NCI-H1105 (cell line): ENCODE results near the gene SELENOM.

ENCODE experiments used
- DNase-seq: peaks from one replicate; lab custom pipeline; 2025; lab: John Stamatoyannopoulos, UW

Gene SELENOM

GRCh38 chr22:31091106-31091975 lies 16.0 kb downstream of the SELENOM start:
- DNase-seq: no peak

GRCh38 chr22:31090217-31091085 lies 16.9 kb downstream of the SELENOM start:
- DNase-seq: no peak

GRCh38 chr22:31089160-31090100 lies 17.9 kb downstream of the SELENOM start:
- peak; percentile 31 for DNase-seq

DNA sequence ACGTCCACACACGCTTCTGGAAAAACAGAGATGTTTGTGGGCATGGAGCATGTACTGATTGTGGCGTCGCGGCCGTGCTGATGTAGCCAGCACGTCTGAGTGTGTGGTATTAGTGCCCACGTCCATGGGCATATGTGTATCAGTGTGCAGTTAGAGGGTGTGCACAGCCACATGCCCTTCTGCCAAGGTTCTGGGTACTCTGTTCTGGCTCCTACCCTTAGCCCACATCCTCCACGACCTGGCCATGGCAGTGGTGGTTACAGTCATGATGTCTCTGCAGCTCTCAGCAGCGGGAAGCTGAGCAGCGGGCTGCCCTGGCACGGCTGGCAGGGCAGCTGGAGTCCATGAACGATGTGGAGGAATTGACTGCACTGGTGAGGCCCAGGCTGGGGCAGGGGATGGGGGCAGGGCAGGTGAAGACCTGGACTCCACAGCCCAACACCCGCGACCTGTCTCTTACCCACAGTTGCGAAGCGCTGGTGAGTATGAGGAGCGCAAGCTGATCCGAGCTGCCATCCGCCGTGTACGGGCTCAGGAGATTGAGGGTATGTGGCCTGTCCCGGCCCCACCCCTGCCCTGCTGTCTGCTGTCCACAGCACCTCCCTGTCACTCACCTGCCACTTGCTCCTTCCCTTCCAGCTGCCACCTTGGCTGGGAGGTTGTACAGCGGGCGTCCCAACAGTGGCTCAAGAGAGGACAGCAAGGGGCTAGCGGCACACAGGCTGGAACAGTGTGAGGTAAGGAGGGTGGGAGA lies 19.0 kb downstream of the SELENOM start:
- no peak for DNase-seq

- DNase-seq: no peak
These were observed 19.6 kb downstream of the SELENOM start for GRCh38 chr22:31087744-31088215.

DNA sequence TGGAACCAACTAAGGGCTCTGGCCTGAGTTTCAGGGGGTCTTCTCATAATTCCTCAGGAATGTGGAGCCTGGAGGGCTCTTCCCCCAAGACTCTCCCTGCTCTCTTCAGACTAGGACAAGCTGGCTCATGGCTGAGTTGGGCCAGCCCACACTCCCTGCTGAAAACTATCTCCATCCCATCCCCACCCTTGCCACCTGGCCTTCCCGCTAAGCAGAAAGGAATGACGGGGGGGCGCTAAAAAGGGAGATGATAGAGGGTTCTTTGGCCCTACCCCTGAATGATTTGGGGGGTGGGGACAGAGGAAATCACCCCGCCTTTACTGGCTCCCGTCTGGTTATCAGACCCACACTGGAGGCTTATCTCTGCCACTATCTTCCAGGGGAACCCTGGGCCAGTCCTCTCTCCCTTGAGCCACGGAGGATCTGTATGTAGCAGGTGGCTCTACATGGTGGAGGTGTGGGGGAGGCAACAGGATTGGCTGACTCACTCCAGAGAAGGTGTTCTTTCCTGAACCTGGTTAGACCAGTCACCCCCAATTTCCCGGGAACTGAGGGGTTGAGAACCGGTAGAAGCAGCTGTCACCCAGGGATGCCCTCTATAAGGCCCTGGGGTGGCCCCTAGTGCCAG lies 20.6 kb downstream of the SELENOM start:
- no peak for DNase-seq

- no peak for DNase-seq
These were observed 21.4 kb downstream of the SELENOM start for GRCh38 chr22:31085928-31086327.

GRCh38 chr22:31085493-31085824 lies 21.9 kb downstream of the SELENOM start:
- DNase-seq: no peak

DNA sequence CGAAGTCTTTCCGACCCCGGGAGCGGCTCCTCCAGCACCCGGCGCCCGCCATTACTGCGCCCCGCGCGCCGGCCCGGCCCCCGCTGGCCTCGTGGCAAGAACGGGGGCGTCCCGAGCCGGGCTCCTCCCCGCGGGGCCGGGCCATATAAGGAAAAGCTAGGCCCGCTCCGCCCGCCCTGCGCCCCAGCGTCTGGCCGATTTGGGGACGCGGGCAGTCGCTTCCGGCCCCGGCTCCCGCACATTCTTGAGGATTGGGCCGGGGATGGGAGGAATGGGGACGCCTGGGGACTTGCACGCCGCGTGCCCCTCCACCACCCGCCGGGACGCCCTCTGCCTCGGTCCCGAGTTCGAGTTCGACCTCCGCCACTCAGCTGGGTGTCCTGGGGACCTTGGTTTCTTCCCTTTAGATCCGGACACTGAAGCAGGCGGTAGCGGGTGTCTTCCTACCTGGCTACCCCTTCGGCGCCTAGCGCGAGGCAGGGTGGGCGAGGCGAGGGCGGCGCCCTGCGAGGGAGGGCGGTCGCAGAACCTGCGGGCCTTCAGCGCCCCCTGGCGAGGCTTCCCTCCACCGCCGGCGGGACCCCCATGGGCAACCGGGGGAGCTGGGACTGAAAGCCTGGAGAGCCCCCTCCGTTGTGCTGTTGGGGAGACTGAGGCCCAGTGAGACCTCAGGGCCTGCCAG lies 22.4 kb downstream of the SELENOM start:
- peak; percentile 43 for DNase-seq

DNA sequence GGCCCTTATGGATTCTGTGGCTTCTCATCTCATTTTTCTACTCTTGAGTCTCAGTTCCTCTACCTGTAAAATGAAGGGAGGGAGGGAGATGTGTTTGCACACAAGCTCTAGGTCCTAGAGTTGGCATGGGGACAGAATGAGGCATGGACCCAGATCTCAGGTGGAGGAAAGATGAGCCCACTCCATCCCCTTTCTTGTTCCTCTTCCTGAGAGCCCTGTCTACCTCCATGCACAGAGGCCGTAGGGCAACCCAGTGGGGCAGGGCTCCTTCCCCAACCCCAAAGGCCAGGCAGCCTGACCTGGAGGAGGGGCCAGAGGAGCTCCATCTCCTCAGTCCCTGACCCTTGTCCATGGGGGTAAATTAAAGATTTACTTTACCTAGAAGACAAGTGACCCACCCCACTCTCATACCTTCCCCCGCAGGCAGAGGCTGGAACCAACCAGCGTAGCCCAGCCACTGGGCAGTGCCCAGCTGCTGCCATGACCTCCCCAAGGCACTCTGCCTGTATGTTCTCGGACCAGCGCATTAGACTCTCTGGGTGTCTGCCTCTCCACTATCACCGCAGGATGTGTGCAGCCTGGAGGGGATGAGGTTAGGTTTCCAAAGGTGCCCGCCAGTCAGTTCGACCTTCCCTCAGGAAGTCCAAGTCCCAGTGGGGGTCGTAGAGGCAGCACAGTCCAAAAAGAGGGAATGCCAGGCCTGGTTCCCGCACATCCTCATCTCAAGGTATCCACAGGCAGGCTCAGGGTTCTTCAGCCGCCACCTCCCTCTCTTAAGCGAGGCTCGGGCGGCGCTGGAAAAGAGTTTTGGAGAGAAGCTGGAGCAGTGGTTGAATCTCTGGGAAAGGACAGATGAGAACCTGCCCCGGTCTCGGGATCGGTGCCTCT lies 23.2 kb downstream of the SELENOM start:
- DNase-seq: no peak

DNA sequence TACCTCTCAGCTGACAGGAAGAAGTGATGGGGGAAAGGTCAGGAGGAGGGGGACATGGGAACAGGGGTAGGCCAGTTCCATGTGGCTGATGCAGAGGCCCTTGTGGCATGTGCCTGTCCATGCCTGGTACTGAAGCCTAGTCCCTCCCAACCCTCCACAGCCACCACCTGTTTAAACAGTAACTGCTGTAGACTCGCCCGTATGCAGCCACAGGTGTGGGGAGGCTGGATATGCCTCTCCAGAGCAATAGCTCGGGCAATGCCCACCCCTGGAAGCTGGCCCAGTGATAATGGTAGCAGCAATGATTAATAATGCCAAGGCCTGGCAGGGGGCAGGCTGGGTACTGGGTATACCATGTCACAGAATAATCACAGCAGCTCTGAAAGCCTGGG lies 24.0 kb downstream of the SELENOM start:
- peak; percentile 81 for DNase-seq

- no peak for DNase-seq
These were observed 24.6 kb downstream of the SELENOM start for GRCh38 chr22:31082606-31083376.

DNA sequence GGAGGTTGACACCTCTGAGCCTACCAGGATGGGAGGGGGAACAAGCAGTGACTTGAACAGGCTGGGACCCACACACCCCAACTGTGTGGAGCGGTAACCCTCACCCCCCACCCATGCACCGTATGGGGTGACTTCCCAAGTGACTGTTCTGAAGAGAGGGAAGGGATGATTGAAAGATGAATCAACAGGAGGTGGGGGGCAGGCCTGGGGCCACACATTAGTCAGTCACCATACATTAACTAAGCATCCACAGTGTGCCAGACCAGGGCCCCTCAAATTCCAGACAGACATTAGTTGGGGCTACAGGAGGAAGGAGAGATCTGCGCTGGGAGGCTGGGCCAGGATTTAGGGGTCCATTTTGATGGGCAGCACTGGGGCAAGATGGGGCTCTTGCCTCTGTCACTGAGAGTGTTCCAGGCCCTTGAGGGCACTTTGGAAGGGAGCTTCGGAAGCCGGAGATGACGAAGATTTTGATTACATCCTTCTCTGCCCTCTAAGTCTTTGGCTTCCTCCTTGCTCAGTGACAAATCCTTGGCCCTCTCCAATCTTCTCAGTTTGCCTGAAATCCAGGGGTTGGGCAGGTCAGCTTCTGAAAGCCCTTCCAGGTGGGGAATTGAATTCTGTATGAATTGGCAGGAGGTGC lies 25.3 kb downstream of the SELENOM start:
- DNase-seq: no peak

DNA sequence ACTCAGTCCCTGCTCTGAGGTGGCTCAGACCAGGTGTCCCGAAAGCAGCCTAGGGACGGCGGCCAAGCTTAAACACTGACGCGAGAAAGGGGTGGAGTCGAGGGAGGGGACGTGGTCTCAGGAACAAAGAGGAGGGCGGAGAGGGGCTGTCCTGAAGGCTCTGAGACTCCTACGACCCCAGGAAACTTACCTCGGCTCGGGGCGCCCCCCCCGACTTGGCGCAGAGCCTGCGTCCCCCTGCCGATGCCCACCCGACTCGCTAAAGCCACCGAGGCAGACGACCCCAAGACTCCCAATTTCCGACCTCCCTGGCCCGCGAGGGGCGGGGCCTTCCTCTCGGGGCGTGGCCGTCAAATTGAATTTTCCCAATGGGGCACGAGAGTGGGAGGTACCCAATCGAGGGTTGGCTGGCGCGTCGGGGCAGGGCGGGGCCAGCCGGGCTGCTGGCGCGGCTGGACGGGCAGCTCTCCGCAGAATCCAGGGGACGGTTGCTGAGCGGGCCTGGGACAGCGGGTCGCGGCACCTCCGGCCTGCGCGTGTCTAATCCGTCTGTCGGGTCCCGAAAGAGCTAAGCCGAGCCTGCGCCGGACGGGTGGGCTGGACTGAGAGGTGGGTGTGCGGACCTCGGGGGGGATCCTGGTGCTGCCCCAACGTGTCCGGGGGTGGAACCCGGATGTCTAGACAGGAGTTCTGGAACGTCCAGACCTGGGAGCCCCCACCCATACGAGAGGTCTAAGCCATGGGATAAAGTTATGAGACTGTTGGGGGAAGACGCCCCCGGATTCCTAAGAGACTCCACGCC lies 26.3 kb downstream of the SELENOM start, which contains the start of gene SMTN:
Gene SMTN (plus strand): TSS at position 471 of the 802 bp plus-strand sequence. CDS start 1,941 bp downstream, outside the sequence.
- peak; percentile 79 for DNase-seq

- no peak for DNase-seq
These were observed 27.1 kb downstream of the SELENOM start for GRCh38 chr22:31080164-31080847.

GRCh38 chr22:31079095-31079642 lies 28.2 kb downstream of the SELENOM start:
- DNase-seq: no peak
